Endothelial cell of umbilical vein (primary cell): Measurements from ENCODE around the gene TP53TG5. TPM values are rescaled to one million over a fixed set of nuclear protein-coding genes. Genes with fewer than 3 reads are reported as not detected.

ENCODE experiments used
- BruUV-seq: library from RNA; stranded (reverse); fragments of 400-500 nt; replicated peaks from 2 replicates; lab custom pipeline; 2021; lab: Mats Ljungman, UMichigan
- CTCF ChIA-PET: fragments of 300-600, 350-600 bp; sonication (Branson Sonifier 250); formaldehyde crosslinking; loops from one replicate; lab custom pipeline; 2021; ENCODE audit warnings: antibody characterized with exemption, inconsistent platforms; lab: Charles Lee
- POLR2A ChIA-PET: fragments of 300-600, 350-600 bp; sonication (Branson Sonifier 250); formaldehyde crosslinking; loops from one replicate; lab custom pipeline; 2021; ENCODE audit warnings: antibody characterized with exemption, inconsistent platforms; lab: Charles Lee
- DNase-seq: peaks from one replicate; pipeline ENCODE4 v3.0.0-alpha.2; 2011; ENCODE audit warnings: low read depth, low spot score
- FAIRE-seq: peaks from 2 replicates; lab custom pipeline; 2011; peaks lifted over from hg19 to GRCh38; lab: Jason Lieb, UNC
- H2AFZ ChIP-seq: 2 replicates; pipeline ENCODE4 v1.6.0; 2012; ENCODE audit warnings: low read depth, low read length, control low read depth, inconsistent platforms
- H3K27ac ChIP-seq: 2 replicates; pipeline ENCODE4 v1.5.1; 2011; ENCODE audit warnings: low read depth, mild to moderate bottlenecking, control low read depth, low read length, moderate library complexity; ENCODE audit not compliant: insufficient read depth
- H3K27me3 ChIP-seq, 2 experiments: 2 replicates each; pipeline versions ENCODE4 v1.6.0 to v1.6.1; 2011; ENCODE audit warnings: low read length in 2 of 2, mixed read lengths in 1 of 2; ENCODE audit not compliant: control insufficient read depth in 2 of 2, insufficient read depth in 2 of 2
- H3K36me3 ChIP-seq, 2 experiments: 2 replicates in 1 of 2; 3 replicates in 1 of 2; pipeline ENCODE4 v1.5.1; 2011; ENCODE audit warnings: low read length in 2 of 2, mild to moderate bottlenecking in 1 of 2, moderate library complexity in 1 of 2; ENCODE audit not compliant: control insufficient read depth in 2 of 2, insufficient read depth in 2 of 2; ENCODE audit errors: extremely low read depth in 1 of 2
- H3K4me1 ChIP-seq: 3 replicates; pipeline ENCODE4 v1.5.1; 2011; ENCODE audit warnings: mild to moderate bottlenecking, low read length; ENCODE audit not compliant: control insufficient read depth, insufficient read depth; ENCODE audit errors: extremely low read depth
- H3K4me2 ChIP-seq: 2 replicates; pipeline ENCODE4 v1.6.1; 2011; ENCODE audit warnings: low read length, control low read depth, mixed read lengths; ENCODE audit not compliant: insufficient read depth
- H3K4me3 ChIP-seq, 3 experiments: fragments of 200-600 bp in 1 of 3; sonication (generic), shearing (Covaris generic) in 1 of 3; replicated peaks in 1 of 3; 2 replicates each; pipeline ENCODE4 v1.5.1; 2011 to 2016; ENCODE audit warnings: control low read depth in 3 of 3, low read length in 3 of 3, mild to moderate bottlenecking in 2 of 3, inconsistent platforms in 1 of 3, low read depth in 1 of 3, moderate library complexity in 1 of 3; ENCODE audit not compliant: insufficient read depth in 1 of 3
- H3K79me2 ChIP-seq: 2 replicates; pipeline ENCODE4 v1.6.0; 2012; ENCODE audit warnings: low read length, inconsistent platforms; ENCODE audit not compliant: control insufficient read depth, insufficient read depth
- H3K9ac ChIP-seq: replicated peaks from 2 replicates; pipeline ENCODE3; 2011; ENCODE audit warnings: low read length, control low read depth; ENCODE audit not compliant: insufficient read depth; ENCODE audit errors: extremely low read depth
- H3K9me1 ChIP-seq: replicated peaks from 3 replicates; pipeline ENCODE4 v1.6.0; 2011; ENCODE audit warnings: mild to moderate bottlenecking, low read length; ENCODE audit not compliant: control insufficient read depth, insufficient read depth; ENCODE audit errors: extremely low read depth
- H3K9me3 ChIP-seq: replicated peaks from 2 replicates; pipeline ENCODE4 v1.5.1; 2012; ENCODE audit warnings: low read length, inconsistent platforms; ENCODE audit not compliant: control insufficient read depth, insufficient read depth
- H4K20me1 ChIP-seq: replicated peaks from 2 replicates; pipeline ENCODE3; 2011; ENCODE audit warnings: mild to moderate bottlenecking, low read length; ENCODE audit not compliant: control insufficient read depth, insufficient read depth; ENCODE audit errors: extremely low read depth
- EZH2 ChIP-seq: IDR thresholded peaks from 2 replicates; pipeline ENCODE4 v1.6.1; 2012; ENCODE audit warnings: borderline replicate concordance, low read depth, mild to moderate bottlenecking, moderate library complexity, low read length, inconsistent platforms; ENCODE audit not compliant: severe bottlenecking
- FOS ChIP-seq: IDR thresholded peaks from 2 replicates; pipeline ENCODE4 v1.6.1; 2011; ENCODE audit warnings: mild to moderate bottlenecking, low read length, moderate library complexity, borderline replicate concordance; ENCODE audit not compliant: insufficient read depth
- GATA2 ChIP-seq: IDR thresholded peaks from 2 replicates; pipeline ENCODE4 v1.7.0; 2011; ENCODE audit warnings: low read depth, mild to moderate bottlenecking, moderate library complexity, mixed read lengths, low read length; ENCODE audit not compliant: insufficient read length, insufficient read depth
- JUN ChIP-seq: IDR thresholded peaks from 2 replicates; pipeline ENCODE4 v1.6.1; 2011; ENCODE audit warnings: borderline replicate concordance, low read depth; ENCODE audit not compliant: insufficient read length, insufficient read depth
- MYC ChIP-seq: IDR thresholded peaks from one replicate; pipeline ENCODE4 v1.6.1; 2011; ENCODE audit warnings: mild to moderate bottlenecking, low read depth, low read length
- POLR2A ChIP-seq: IDR thresholded peaks from 2 replicates; pipeline ENCODE4 v1.6.1; 2012; ENCODE audit warnings: low read depth, mild to moderate bottlenecking, control low read depth, low read length
- POLR2AphosphoS5 ChIP-seq: IDR thresholded peaks from 2 replicates; pipeline ENCODE4 v1.6.1; 2012; ENCODE audit warnings: low read depth, mild to moderate bottlenecking, control low read depth, low read length, moderate library complexity; ENCODE audit not compliant: insufficient read depth
- dilution Hi-C: fragments of 300-500 bp; cut with MboI; formaldehyde crosslinking; loops from one replicate; pipeline ENCODE4 v1.15.0; 2019; ENCODE audit warnings: low sequenced_read_pairs; ENCODE audit not compliant: extremely low pct_ligation_motif_present
- intact Hi-C: fragments of 100-400 bp; cut with micrococcal nuclease; formaldehyde crosslinking; loops from one replicate; pipeline ENCODE4 v1.10.0; 2022
- polyA plus RNA-seq, 4 experiments: library from polyadenylated mRNA; depleted of rRNA in 3 of 4; stranded (reverse) in 3 of 4; unstranded in 1 of 4; fragments of >200 nt; gene quantifications; 2 replicates each; pipeline versions ENCODE4 v1.2.1 to v1.2.3, GENCODE V29; 2011 to 2012; ENCODE audit warnings: missing spikeins in 1 of 4
- total RNA-seq: library from RNA; stranded (reverse); gene quantifications from 2 replicates; pipeline ENCODE4 v1.2.3, GENCODE V29; 2021
- TF ChIP-seq, protein P1 (sequence below): IDR thresholded peaks from 2 replicates; pipeline ENCODE4 v1.6.1; 2011; ENCODE audit not compliant: insufficient read depth, insufficient read length
- TF ChIP-seq, protein P2 (sequence below), 2 donors: IDR thresholded peaks; 1 replicate in 1 of 2; 2 replicates in 1 of 2; pipeline ENCODE4 v1.5.1; 2011; ENCODE audit warnings: low read length in 2 of 2, mild to moderate bottlenecking in 2 of 2, moderate library complexity in 2 of 2, control low read depth in 1 of 2, inconsistent platforms in 1 of 2, low read depth in 1 of 2; ENCODE audit not compliant: insufficient read depth in 1 of 2; ENCODE audit errors: extremely low read depth in 1 of 2

The TP53TG5 gene
- total and polyA plus RNA-seq, 2 donors (not counting 3 experiments of a cell fraction or from before 2014, with no cell fraction given), result not detected

DNA sequence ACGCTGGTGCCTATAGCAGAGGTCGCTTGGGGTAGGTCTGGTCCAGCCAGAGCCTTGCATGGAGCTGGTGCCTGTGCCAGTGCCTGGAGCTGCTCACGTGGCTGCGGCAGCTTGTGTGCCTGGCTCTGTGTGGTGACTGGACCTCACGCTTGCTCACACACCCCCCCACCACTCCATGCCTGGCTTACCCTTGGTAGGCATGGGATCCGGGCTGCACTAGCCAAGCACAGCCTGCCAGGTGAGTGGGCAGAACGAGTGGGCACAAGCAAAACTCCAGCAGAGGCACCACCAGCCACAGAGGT is 16.9 kb upstream of the TP53TG5 start:
- Histone ChIP-seq H3K27me3 (no peaks in the 10 kb centered on the region), H3K9me1 (no peaks in the 10 kb centered on the region), H3K9ac (no peak overlapping the region), H4K20me1 (no peaks in the 10 kb centered on the region), H3K4me3 (no peak overlapping the region), H2AFZ (no peak overlapping the region), H3K36me3 (no peaks in the 10 kb centered on the region), H3K27ac (no peak overlapping the region), H3K79me2 (no peaks in the 10 kb centered on the region), H3K4me1 (peaks cover 3% of the 10 kb centered on the region), H3K9me3 (no peaks in the 10 kb centered on the region), H3K4me2 (no peak overlapping the region)
- ChIA-PET CTCF (interaction anchor here (1.4 kb wide), 1 partner anchor 21 kb away, joined by 8 read pairs; no protein-coding TSS in a partner anchor), POLR2A (no interaction called here)
- intact Hi-C loops, result no loop called here
- no peak for TF ChIP-seq POLR2A
- TF ChIP-seq, protein P1, sequence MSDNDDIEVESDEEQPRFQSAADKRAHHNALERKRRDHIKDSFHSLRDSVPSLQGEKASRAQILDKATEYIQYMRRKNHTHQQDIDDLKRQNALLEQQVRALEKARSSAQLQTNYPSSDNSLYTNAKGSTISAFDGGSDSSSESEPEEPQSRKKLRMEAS, result no peak
- TF ChIP-seq POLR2AphosphoS5, result no peak
- TF ChIP-seq MYC, result no peak
- TF ChIP-seq, protein P2, sequence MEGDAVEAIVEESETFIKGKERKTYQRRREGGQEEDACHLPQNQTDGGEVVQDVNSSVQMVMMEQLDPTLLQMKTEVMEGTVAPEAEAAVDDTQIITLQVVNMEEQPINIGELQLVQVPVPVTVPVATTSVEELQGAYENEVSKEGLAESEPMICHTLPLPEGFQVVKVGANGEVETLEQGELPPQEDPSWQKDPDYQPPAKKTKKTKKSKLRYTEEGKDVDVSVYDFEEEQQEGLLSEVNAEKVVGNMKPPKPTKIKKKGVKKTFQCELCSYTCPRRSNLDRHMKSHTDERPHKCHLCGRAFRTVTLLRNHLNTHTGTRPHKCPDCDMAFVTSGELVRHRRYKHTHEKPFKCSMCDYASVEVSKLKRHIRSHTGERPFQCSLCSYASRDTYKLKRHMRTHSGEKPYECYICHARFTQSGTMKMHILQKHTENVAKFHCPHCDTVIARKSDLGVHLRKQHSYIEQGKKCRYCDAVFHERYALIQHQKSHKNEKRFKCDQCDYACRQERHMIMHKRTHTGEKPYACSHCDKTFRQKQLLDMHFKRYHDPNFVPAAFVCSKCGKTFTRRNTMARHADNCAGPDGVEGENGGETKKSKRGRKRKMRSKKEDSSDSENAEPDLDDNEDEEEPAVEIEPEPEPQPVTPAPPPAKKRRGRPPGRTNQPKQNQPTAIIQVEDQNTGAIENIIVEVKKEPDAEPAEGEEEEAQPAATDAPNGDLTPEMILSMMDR (IDR thresholded peaks at IDR 0.05; ENCODE audit: extremely low read depth in 1 of 2, insufficient read depth in 1 of 2, low read depth in 1 of 2, low read length in 2 of 2), result no peak
- TF ChIP-seq FOS, result no peak
- TF ChIP-seq JUN, result no peak
- TF ChIP-seq GATA2, result no peak
- TF ChIP-seq EZH2, result no peak
- BruUV-seq, result no TSS peak
- dilution Hi-C loops, result no loop called here
- no peak for FAIRE-seq
- no peak for DNase-seq
